ENCODE results near the gene FOXB1. TPM values are rescaled to one million over a fixed set of nuclear protein-coding genes. Genes with fewer than 3 reads are reported as not detected.

Gene FOXB1
- total RNA-seq, 4 donors from 2014 or later: not detected

- in situ Hi-C loops (cut with MboI; ENCODE audit: low pct_ligation_motif_present in 1 of 4, low pct_unique_long_range_greater_than_20kb in 1 of 4, low sequenced_read_pairs in 3 of 4): no loop called here
Measured at GRCh38 chr15:60009124-60009960, 5.2 kb downstream of the FOXB1 start.

GRCh38 chr15:60009980-60010732, 6.0 kb downstream of the FOXB1 start:
- Histone ChIP-seq H3K27me3 (peaks cover 100% of the 10 kb centered on the region), H3K4me1 (peaks cover 10 to 20% (median 15%) of the 10 kb centered on the region in 4 donors), H3K36me3 (no peaks in the 10 kb centered on the region), H3K4me3 (no peak overlapping the region), H3K27ac (no peak overlapping the region), H3K9me3 (no peaks in the 10 kb centered on the region)
- 23 to 26% methylated on average over 13 of the region's 13 CpGs for WGBS, 2 donors (ENCODE audit: low coverage in 1 of 2)
- in situ Hi-C loops (cut with MboI; ENCODE audit: low pct_ligation_motif_present in 1 of 4, low pct_unique_long_range_greater_than_20kb in 1 of 4, low sequenced_read_pairs in 3 of 4): no loop called here
- no peak for TF ChIP-seq POLR2AphosphoS5 (IDR thresholded peaks at IDR 0.05)
- TF ChIP-seq CTCF (IDR thresholded peaks at IDR 0.05): no peak
- TF ChIP-seq EP300 (IDR thresholded peaks at IDR 0.05; ENCODE audit: low read depth): no peak
- no peak for TF ChIP-seq POLR2A (IDR thresholded peaks at IDR 0.05)
- intact Hi-C loops (cut with DNase I; ENCODE audit: low total_unique reads): no loop called here
- no peak for DNase-seq

More at GRCh38 chr15:60009124-60009960, 5.2 kb downstream of the FOXB1 start:
- Histone ChIP-seq H3K4me3 (no peak overlapping the region), H3K36me3 (no peaks in the 10 kb centered on the region), H3K27ac (no peak overlapping the region), H3K4me1 (peaks cover 14 to 28% (median 24%) of the 10 kb centered on the region in 4 donors), H3K27me3 (peaks cover 100% of the 10 kb centered on the region), H3K9me3 (no peaks in the 10 kb centered on the region)
- no peak for DNase-seq
- WGBS, 2 donors (ENCODE audit: low coverage in 1 of 2): 11 to 16% methylated on average over 6 of the region's 6 CpGs
- intact Hi-C loops (cut with DNase I; ENCODE audit: low total_unique reads): no loop called here
- TF ChIP-seq CTCF (IDR thresholded peaks at IDR 0.05) (no peak), POLR2A (IDR thresholded peaks at IDR 0.05) (no peak), EP300 (IDR thresholded peaks at IDR 0.05; ENCODE audit: low read depth) (no peak), POLR2AphosphoS5 (IDR thresholded peaks at IDR 0.05) (peak in 1 of 3 donors; percentile 33)

- intact Hi-C loops (cut with DNase I; ENCODE audit: low total_unique reads) (no loop called here), in situ Hi-C loops (cut with MboI; ENCODE audit: low pct_ligation_motif_present in 1 of 4, low pct_unique_long_range_greater_than_20kb in 1 of 4, low sequenced_read_pairs in 3 of 4) (no loop called here)
- WGBS, 2 donors (ENCODE audit: low coverage in 1 of 2): 21 to 31% methylated on average over 2 of the region's 2 CpGs
- no peaks in the 10 kb centered on the region for H3K36me3 ChIP-seq
- no peaks in the 10 kb centered on the region for H3K9me3 ChIP-seq
- H3K4me1 ChIP-seq: peaks cover 4 to 13% (median 8%) of the 10 kb centered on the region in 4 donors
- H3K27me3 ChIP-seq: peaks cover 100% of the 10 kb centered on the region
- DNase-seq: no peak
- TF ChIP-seq EP300 (IDR thresholded peaks at IDR 0.05; ENCODE audit: low read depth) (no peak), CTCF (IDR thresholded peaks at IDR 0.05) (no peak), POLR2A (IDR thresholded peaks at IDR 0.05) (no peak), POLR2AphosphoS5 (IDR thresholded peaks at IDR 0.05) (no peak)
- H3K27ac ChIP-seq: no peak overlapping the region
- H3K4me3 ChIP-seq: no peak overlapping the region
Measured at GRCh38 chr15:60010858-60011257, 6.7 kb downstream of the FOXB1 start.

GRCh38 chr15:60012695-60013094, 8.6 kb downstream of the FOXB1 start:
- intact Hi-C loops (cut with DNase I; ENCODE audit: low total_unique reads) (no loop called here), in situ Hi-C loops (cut with MboI; ENCODE audit: low pct_ligation_motif_present in 1 of 4, low pct_unique_long_range_greater_than_20kb in 1 of 4, low sequenced_read_pairs in 3 of 4) (no loop called here)
- H3K4me3 ChIP-seq: no peak overlapping the region
- DNase-seq: no peak
- WGBS, 2 donors (ENCODE audit: low coverage in 1 of 2): 72 to 80% methylated on average over 2 to 3 of the region's 3 CpGs
- TF ChIP-seq POLR2A (IDR thresholded peaks at IDR 0.05) (no peak), EP300 (IDR thresholded peaks at IDR 0.05; ENCODE audit: low read depth) (no peak), POLR2AphosphoS5 (IDR thresholded peaks at IDR 0.05) (no peak), CTCF (IDR thresholded peaks at IDR 0.05) (no peak)
- peaks cover 93% of the 10 kb centered on the region for H3K27me3 ChIP-seq
- H3K36me3 ChIP-seq: no peaks in the 10 kb centered on the region
- H3K27ac ChIP-seq: no peak overlapping the region
- no peaks in the 10 kb centered on the region for H3K4me1 ChIP-seq
- H3K9me3 ChIP-seq: peaks cover 0 to 4% of the 10 kb centered on the region in 2 donors

Measured in transverse colon (tissue), 4 donors.